ENCODE results near the gene ETFB.

The ETFB gene

DNA sequence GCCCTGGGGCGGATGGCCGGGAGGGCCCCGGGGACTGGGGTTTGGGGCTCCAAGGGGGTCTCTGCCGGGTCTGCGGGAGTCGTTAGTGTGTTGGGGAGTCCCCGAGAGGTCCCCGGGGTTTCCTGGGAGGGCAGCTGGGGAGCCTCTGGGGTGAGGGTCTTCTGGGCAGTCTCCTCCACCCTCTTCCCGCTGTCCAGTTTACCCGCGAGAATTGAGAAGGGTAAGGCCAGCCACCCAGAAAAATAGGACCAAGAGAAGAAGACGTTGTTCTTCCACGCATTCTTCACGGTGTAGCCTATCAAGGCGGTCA is 1.0 kb upstream of the ETFB start:
- TF ChIP-seq, protein P1, sequence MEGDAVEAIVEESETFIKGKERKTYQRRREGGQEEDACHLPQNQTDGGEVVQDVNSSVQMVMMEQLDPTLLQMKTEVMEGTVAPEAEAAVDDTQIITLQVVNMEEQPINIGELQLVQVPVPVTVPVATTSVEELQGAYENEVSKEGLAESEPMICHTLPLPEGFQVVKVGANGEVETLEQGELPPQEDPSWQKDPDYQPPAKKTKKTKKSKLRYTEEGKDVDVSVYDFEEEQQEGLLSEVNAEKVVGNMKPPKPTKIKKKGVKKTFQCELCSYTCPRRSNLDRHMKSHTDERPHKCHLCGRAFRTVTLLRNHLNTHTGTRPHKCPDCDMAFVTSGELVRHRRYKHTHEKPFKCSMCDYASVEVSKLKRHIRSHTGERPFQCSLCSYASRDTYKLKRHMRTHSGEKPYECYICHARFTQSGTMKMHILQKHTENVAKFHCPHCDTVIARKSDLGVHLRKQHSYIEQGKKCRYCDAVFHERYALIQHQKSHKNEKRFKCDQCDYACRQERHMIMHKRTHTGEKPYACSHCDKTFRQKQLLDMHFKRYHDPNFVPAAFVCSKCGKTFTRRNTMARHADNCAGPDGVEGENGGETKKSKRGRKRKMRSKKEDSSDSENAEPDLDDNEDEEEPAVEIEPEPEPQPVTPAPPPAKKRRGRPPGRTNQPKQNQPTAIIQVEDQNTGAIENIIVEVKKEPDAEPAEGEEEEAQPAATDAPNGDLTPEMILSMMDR (IDR thresholded peaks at IDR 0.05) = no peak
- peak overlapping the region; percentile 95 to 100 for H3K27ac ChIP-seq
- H3K4me3 ChIP-seq = peak overlapping the region; percentile 84
- DNase-seq (ENCODE audit: low spot score) = no peak

DNA sequence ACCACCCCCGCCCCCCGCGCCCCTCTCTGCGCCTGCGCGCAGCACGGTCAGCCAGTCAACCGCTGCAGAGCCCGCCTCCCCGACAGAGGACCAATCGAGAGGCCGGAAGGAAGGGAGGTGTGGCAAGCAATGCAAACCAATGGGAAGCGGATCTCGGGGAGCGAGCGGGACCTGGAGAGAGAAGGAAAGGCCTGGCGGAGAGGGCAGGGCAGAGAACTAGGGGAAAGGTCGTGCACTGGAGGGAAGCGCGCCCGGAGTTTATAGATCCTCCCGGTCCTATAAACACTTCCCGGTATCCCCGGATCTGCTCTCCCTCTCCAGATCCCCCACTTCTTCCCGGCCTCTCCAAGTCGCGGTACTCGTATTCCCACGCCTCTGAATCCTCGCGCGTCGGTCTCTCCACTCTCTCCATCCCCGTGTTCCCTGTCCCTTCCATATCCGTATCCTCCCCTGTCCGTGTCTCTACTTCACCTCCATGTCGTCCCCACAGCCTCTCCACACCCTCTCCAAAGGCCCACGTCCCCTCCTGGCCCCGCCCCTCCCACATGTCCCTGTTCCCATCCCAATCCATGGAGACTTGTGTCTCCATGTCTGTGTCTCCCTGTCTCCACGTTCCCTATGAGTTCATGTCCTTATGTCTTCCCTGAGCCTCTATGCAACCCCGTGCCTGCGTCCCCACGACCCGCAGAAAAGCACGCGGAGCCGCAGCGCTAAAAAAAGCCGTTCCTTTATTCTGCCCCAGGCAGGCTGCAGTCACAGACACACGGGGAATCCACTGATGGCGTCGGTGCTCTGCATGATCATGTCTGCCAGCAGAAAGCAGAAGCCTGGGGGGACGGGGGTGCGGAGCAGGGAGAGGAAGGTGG is 434 bp upstream of the ETFB start:
- H3K4me3 ChIP-seq = peak overlapping the region; percentile 84
- TF ChIP-seq, protein P1 (IDR thresholded peaks at IDR 0.05) = no peak
- DNase-seq (ENCODE audit: low spot score) = peak; percentile 100
- H3K27ac ChIP-seq = peak overlapping the region; percentile 95 to 100

DNA sequence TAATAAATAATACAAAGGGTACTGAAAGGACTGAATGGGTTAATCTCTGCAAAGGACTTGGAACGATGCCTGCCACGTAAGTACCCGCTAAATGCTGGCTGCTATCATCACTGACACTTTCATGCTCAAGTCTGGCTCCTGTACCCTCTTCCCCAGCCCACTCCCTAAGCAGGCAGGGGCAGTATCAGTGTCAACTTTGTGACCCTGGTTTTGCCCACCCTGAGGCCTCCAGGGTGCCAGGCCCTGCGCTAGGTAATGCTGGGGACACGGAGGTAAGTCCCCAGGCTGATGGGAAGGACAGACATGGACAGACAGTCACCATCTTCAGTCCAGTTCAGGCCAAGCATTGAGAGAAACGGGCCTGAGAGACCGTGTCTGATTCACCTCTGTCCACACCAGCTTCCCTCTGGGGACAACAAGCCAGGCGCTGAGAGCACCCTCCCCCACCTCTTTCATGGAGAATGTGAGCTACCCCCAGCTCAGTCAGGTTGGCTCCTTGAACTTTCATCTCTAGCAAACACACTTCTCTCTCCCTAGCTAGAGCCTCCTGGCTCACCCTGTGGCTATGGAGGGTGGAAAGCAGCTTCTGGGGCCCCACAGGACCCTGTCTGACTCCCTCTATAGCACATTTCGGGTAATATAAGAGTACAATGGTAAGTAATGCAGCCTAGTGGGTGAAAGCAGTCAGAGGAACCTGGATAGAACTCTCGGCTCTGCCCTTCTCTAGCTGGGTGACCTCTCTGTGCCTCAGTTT is 800 bp downstream of the ETFB start:
- Histone ChIP-seq H3K27ac (peak overlapping the region; percentile 95 to 100), H3K4me3 (peak overlapping the region; percentile 84)
- TF ChIP-seq, protein P1 (IDR thresholded peaks at IDR 0.05) = no peak
- DNase-seq (ENCODE audit: low spot score) = no peak

DNA sequence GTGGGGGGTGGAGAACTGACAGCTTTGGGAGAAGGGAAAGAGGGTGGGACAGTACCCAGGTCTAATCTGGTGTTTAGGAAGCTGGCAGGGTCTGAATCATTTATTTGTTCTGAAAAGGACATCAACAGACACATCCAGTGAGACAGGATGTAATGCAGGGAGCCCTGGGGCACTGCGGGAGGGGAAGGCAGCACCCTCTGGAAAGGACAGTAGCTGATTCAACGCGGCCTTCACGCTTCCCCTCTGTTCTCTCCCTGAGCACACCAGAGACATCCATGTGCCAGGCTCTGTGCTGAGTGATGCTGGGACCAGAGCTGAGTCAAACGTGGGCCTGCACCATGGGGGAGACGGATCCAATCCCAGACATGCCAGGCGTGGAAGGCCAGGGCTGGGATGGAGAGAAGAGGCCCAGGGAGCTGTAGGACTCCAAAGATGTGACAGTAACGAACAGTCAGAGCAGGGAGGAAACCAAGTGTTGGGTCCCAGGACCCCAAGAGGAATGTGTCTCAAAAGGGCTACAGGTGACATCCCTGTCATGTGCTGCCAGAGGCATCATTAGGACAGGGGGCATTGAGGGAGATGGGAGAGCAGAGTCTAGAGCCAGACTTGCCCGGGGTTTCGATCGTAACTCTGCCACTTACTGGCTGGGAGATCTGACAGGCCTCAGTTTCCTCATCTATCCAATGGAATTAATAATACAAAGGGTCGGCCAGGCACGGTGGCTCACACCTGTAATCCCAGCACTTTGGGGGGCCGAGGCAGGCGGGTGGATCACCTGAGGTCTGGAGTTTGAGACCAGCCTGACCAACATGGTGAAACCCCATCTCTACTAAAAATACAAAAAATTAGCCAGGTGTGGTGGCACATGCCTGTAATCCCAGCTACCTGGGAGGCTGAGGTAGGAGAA is 1.7 kb downstream of the ETFB start:
- Histone ChIP-seq H3K4me3 (no peak overlapping the region), H3K27ac (peak overlapping the region in 1 of 2 donors; percentile 80)
- no peak for DNase-seq (ENCODE audit: low spot score)
- TF ChIP-seq, protein P1 (IDR thresholded peaks at IDR 0.05) = no peak

DNA sequence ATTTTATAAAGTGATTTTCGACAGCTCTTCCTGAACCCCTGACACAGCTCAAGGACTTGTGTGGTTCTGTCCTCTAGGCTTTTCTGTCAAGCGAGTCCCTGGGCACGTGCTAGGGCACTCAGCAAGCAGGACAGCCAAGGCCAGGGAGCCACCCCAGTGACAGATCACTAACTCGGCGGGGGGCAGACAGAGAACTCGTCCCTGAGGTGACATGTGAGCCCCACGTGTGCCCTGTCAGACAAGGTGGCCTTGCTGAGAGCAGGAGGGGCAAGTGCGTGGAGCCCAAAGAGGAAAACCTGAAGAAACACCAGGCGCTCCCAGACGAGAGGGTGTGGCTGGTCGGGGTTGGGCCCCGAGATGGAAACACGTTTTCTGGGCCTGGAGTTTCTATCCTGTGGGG is 4.9 kb downstream of the ETFB start:
- DNase-seq (ENCODE audit: low spot score) = no peak
- H3K27ac ChIP-seq = no peak overlapping the region
- TF ChIP-seq, protein P1 (IDR thresholded peaks at IDR 0.05) = no peak

DNA sequence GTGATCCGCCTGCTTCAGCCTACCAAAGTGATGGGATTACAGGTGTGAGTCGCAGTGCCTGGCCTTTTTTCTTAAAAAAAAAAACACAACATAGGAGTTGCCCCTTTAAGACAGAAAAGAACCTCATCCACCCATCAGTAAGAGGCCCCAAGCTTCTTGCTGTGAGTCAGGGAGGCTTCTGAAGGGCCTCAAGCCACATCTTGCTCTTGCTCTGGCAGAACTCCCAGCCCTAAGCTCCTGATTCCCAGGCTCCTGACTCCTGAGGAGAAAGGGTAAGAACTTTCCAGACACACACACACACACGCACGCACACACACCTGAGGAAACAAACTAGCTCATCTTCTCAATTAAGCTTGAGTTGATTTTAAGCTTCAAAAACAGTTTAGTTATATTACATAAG is 6.9 kb downstream of the ETFB start:
- DNase-seq (ENCODE audit: low spot score) = no peak
- TF ChIP-seq, protein P1 (IDR thresholded peaks at IDR 0.05) = no peak
- Histone ChIP-seq H3K27ac (no peak overlapping the region), H3K4me3 (no peak overlapping the region)

More for the DNA sequence above, 4.9 kb downstream of the ETFB start:
- no peak overlapping the region for H3K4me3 ChIP-seq
